NCI-H460 (cell line): ENCODE measurements around the gene EHD4. TPM values are rescaled to one million over a fixed set of nuclear protein-coding genes. Genes with fewer than 3 reads are reported as not detected.

Experiments
- DNase-seq: peaks from one replicate; pipeline ENCODE4 v3.0.0-alpha.2; 2016; ENCODE audit warnings: low read depth; ENCODE audit errors: extremely low read depth
- total RNA-seq: library from RNA; depleted of rRNA; stranded (reverse); fragments of >200 nt; shearing (Covaris generic); gene quantifications from 2 replicates; pipeline ENCODE4 v1.2.3, GENCODE V29; 2014

EHD4 gene
- total RNA-seq, 1 experiment from 2014 or later = 7.4 TPM

DNA sequence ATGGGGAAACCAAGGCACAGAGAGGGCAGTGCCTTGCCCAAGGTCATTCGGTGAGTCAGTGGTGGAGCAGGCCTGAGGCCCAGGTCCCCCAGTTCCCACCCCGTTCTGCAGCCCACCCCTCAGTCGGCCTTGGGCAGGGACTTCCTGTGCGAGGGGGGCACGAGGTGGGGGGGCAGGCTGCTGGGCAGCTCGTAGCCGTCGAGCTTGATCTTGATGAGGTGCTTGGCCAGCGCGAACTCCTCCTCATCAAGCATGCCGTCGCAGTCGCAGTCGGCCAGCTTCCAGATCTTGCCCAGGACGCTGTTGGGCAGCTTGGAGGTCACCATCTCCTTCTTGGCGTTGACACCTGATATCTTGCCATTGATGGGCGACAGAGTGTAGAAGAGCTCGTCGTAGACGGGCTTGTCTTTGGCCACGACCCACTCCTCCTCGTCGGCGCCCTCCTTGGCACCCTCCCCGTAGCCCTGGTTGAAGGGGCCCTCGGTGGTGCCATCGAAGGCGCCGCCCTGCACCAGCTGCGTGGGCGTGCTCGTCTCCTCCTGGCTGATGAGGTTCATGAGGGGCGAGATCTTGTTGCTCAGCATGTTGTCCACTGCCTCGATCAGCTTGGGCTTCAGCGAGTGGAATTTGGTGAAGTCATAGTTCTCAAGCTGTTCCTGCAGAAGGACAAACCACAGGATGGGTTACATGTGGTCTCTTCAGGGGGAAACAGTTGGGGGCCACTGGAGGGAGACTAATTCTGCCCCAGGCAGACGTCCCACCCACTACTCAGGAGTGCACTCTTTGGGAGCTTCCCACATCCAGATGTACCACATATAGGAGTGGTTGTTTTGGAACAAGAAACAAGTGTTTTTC is 71.6 kb downstream of the EHD4 start:
- DNase-seq = no peak

- DNase-seq = no peak
Measured at GRCh38 chr15:41899854-41900442, 72.4 kb downstream of the EHD4 start.

DNA sequence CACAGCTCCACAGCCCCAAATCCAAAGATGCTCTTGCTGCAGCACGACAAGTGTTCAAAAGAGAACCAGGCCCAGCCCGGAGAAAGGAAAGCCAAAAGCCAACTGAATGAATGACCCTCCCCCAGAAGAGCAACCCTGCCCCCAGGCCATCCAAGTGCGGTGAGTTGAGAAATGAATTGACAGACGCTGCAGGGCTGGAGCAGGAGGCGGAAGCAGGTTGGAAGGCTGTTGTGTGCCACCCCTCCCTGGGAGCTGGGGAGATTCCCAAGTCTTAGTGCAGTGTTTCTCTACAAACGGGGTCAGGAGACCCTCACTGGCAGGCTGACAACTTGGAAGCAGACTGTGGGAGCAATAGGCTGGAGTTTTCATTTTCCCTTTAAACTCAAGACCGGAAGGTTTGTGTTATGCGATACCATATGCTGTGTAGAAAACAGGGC is 75.0 kb downstream of the EHD4 start:
- no peak for DNase-seq

GRCh38 chr15:41896566-41896965 is 75.8 kb downstream of the EHD4 start:
- no peak for DNase-seq

- DNase-seq = no peak
Measured at GRCh38 chr15:41895957-41896356, 76.4 kb downstream of the EHD4 start.

GRCh38 chr15:41895491-41895890 is 76.9 kb downstream of the EHD4 start:
- DNase-seq = no peak

DNA sequence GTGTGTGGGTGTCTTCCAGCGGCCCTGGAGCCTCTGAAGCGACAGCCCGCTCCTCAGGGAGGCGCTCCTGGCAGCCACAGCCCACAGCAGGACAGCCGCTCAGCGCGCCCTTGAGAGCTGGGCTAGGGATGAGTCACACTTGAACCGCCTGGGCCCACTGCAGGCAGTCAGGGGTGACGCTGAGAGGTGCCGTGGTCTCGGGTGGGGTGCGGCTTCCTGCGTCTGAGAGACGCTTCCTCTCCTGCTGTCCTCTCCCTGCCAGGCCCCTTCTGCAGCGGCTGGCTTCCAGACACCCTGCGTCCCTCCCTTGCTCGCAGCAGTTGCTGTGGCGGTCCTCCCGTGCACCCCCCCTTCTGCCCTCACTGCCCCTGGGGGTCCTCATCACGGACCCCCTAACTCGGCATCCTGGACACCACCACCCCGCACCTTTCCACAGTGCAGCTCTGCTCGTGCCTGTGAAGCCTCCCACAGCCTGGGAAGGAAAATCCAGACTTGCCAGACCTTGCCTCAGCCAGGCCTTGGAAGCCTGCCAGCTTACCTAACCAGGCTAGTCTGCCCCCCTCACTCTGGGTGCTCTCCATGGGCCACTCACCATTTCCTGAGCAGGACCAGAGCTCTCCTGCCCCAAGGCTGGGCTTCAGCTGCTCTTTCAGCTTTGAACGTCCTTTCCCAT is 77.4 kb downstream of the EHD4 start:
- DNase-seq = no peak

- no peak for DNase-seq
Measured at GRCh38 chr15:41894251-41894790, 78.0 kb downstream of the EHD4 start.

DNA sequence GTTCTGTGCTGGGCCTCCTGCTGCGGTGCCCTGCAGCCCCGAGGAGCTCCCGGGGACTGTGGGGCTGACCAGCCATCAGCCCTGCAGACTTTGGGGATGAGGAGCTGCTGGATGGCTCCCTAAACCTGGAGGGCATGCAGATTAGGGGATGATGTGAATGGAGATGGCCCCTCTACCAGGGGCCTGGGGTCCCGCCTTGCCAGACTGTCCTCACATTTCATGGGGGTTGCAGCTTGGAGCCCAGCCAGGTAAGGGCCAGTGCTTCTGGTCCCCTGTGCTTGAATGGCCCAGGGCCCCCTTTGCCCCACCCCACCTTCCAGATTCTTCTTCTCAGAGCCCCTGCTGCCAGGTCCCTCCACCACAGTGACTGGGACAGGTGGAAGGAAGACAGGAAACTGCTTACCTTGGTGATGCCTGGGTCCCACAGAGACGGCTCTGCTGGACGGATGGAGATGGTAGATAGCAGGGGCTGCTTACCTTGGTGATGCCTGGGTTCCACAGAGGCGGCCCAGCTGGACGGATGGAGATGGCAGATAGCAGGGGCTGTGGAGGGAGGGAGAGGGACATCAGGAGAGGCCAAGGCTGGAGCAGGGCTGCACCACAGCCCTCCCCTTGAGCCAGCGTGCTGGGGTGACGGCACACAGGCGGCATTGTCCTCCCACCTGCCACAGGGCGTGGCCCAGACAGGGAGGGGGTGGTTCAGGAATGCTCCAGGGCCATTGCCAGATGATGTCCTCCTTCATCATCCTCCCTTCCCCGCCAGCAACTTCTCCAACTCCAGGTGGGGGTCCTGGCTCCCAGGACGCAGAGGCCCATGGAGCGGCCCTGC is 78.7 kb downstream of the EHD4 start, which contains the start of gene SPTBN5:
Gene SPTBN5, minus strand, starts transcription at position 632 of the 829 bp plus-strand sequence. Its CDS starts 556 bp downstream, at position 76.
- DNase-seq = no peak

DNA sequence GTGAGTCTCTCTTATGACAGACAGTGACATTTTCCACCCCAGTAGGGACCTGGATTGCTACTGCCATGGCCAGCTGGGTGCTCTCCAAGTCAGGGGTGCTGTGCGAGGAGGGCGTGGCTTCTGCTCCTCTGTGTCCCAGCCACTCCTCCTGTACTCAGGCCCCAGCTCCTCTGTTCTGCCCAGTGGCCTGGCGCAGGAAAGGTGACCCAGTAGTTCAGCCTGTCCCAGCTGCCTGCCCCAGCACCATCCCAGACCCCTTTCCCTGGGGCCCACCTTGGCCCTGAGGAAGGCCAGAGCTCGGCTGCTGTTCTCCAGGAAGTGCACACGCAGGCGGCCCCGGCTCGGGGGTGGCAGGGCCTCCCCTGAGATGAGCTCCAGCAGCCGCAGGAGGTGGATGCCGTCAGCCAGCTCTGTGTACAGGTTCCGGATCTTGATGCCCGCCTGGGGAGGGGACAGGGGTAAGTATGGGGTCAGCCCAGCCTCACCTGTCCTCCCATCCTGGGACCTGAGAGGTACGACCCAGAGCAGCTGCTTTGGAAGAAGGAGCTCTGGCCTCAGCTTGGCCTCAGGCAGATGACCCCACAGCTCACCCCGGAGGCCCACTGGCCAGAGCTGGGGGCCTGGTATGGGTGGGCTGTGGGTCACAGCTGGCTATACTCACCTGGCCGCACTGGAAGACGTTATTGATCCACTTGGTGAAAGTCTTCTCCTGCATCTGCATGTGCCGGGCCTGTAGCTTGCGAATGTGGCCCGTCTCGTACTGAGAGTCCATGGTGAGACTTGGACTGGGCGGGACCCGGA is 79.5 kb downstream of the EHD4 start:
- DNase-seq = no peak

GRCh38 chr15:41891946-41892345 is 80.4 kb downstream of the EHD4 start:
- no peak for DNase-seq

GRCh38 chr15:41891226-41891625 is 81.1 kb downstream of the EHD4 start:
- no peak for DNase-seq

DNA sequence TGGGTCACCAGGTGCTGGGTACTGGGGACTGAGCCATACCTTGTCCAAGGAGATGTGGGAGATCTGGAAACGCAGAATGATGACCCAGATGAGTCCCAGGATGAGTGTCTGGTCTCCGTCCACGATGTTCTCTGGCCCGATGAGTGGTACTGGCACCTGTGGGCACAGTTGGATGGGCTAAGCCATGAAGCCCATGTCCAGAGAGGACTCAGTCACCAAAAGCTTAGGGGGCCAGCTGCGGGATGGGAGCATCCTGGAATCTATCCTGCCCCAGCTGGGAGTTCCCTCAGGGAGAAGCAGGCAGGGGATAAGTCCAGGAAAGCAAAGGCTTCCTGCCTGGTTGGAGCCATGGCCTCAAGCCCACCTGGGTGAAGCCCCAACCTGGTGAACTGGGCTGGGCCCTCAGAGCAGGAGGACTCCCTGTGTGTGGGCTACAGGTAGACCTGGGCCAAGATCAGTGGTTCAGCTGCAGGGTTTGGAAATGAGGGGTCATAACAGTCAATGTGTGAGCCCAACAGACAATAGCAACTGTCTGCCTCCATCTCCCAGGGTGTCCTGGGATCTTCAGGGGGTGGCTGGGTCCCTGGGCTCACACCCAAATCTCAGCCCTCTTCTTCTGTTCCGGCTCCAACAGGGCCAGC is 82.2 kb downstream of the EHD4 start:
- DNase-seq = no peak

DNA sequence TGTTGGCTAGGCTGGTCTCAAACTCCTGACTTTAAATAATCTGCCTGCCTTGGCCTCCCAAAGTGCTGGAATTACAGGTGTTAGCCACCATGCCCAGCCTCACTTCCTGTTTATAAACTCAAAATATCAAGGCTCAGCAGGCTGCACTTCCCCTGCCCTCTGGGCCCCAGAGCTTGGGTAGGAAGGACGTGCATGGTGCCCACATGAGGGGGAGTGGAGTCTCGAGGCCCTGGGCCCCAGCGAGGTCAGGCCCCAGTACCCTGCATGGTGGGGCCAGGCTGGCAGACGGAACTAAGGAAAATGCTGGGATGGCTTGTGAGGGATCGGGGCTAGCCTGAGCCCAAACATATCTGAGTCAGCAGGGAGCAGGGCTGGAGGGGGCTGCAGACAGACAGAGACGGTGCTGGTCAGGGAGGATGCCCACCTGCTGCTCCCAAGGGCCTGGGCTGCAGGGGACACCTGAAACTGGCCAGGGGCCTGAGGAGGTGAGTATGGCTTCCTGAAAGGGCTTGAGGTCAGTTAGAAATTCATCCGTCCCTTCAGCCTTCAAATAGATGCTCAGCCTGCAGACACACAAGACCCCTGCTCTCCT is 83.6 kb downstream of the EHD4 start:
- DNase-seq = no peak

DNA sequence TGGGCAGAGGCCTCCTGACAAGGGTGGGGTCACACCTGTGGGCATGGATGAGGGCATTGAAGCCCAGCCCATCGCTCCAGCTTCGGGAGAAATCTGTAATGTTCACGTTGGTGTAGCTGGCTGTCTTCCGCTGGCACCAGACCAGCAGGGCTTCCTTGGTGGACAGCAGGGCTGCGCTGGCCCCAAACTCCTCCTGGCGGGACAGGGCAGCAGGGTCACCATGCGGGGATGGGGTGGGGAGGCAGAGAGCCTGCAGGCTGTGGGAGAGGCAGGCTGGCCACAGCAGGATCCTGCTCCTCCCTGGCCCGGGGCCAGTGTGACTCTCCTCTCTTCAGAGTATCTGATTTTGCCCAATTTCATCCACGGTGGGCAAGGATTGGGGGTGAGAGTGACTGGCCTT is 84.5 kb downstream of the EHD4 start:
- no peak for DNase-seq

DNA sequence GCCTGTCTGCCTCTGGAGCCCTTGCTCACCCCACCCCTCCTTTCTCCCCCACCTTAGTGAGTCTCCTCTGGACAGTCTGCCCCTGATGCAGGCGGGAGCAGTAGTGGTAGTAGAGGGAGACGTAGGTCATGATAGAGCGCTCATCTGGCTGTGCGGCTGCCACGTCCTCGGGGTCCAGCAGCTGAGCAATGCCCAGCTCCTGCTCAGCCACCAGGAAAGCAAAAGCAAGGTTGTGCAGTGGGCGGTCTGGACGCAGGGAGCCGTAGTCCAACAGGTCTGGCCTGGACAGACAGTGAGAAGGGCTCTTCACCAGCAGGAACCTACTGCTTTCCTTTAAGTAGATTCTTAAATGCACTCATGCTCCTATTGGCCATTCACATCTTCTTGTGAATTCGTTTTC is 85.2 kb downstream of the EHD4 start:
- no peak for DNase-seq

- DNase-seq = no peak
Measured at GRCh38 chr15:41886741-41887140, 85.6 kb downstream of the EHD4 start.

DNA sequence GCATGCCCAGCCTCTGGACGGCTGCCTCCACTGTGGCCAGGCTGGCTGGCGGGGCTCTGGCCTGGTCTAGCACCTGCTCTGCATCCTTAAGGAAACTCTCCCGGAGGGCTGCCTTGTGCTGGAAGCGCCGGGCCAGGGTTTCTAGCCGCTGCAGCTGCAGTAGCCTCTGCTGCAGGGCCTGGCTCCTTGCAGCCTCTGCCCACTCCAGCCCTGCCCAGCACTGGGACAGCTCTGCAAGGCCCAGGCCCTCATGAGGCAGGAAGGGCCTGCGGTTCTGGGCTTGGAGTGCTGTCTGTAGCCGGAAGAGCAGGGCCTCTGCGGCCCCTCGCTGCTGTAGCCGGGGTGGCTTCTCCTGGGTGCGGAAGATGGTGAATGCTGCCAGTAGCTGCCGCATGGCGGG is 86.5 kb downstream of the EHD4 start:
- no peak for DNase-seq

DNA sequence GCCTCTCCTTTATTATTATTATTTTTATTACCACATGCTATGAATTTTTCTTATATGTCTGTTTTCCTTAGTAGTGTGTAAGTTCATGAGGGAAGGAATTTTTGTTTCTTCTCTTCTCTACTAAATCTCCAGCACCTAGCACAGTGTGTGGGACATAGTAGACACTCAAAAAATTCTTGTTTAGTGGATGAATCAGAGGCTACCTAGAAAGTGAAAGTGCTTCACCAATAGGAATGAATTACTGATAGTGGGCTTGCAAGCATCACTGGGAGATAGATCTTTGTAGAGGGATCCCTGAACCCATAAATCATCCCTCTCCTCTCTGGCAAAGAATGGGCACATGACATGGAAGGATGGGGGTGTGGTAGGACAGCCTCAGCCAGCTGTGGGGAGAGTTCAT is 87.0 kb downstream of the EHD4 start:
- DNase-seq = no peak
